Raji (cell line): Measurements from ENCODE around the gene PEPD.

Experiments
- POLR2A ChIP-seq: IDR thresholded peaks from 2 replicates; pipeline ENCODE4 v1.6.1; 2011; ENCODE audit warnings: low read depth, low read length, control low read depth; ENCODE audit not compliant: insufficient read depth

Gene PEPD

GRCh38 chr19:33427801-33428626, 93.6 kb downstream of the PEPD start:
- no peak for TF ChIP-seq POLR2A

- no peak for TF ChIP-seq POLR2A
Measured at GRCh38 chr19:33426621-33427361, 94.8 kb downstream of the PEPD start.

GRCh38 chr19:33424181-33424580, 97.4 kb downstream of the PEPD start:
- TF ChIP-seq POLR2A, result no peak

GRCh38 chr19:33422369-33423180, 99.0 kb downstream of the PEPD start:
- TF ChIP-seq POLR2A, result no peak

- no peak for TF ChIP-seq POLR2A
Measured at GRCh38 chr19:33421368-33421767, 100.2 kb downstream of the PEPD start.

DNA sequence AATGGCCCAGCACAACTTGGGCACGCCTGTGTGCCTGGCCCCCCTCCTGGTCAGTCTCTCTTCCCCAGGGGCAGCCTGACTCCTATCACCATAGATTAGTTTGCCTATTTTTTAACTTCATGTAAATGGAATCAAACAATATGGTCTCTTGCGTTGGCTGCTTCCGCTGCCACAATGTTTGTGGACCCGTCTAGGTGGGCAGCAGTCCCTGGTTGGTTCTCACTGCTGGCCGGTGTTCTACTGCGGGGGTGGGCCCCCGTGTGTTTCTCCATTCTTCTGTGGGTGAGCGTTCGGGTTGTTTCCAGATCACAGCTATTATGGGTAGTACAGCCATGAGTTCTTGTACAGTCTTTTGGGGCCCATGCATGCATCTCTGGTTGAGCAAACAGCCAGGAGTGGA, 100.8 kb downstream of the PEPD start:
- no peak for TF ChIP-seq POLR2A

- no peak for TF ChIP-seq POLR2A
Measured at GRCh38 chr19:33419788-33420130, 101.8 kb downstream of the PEPD start.

DNA sequence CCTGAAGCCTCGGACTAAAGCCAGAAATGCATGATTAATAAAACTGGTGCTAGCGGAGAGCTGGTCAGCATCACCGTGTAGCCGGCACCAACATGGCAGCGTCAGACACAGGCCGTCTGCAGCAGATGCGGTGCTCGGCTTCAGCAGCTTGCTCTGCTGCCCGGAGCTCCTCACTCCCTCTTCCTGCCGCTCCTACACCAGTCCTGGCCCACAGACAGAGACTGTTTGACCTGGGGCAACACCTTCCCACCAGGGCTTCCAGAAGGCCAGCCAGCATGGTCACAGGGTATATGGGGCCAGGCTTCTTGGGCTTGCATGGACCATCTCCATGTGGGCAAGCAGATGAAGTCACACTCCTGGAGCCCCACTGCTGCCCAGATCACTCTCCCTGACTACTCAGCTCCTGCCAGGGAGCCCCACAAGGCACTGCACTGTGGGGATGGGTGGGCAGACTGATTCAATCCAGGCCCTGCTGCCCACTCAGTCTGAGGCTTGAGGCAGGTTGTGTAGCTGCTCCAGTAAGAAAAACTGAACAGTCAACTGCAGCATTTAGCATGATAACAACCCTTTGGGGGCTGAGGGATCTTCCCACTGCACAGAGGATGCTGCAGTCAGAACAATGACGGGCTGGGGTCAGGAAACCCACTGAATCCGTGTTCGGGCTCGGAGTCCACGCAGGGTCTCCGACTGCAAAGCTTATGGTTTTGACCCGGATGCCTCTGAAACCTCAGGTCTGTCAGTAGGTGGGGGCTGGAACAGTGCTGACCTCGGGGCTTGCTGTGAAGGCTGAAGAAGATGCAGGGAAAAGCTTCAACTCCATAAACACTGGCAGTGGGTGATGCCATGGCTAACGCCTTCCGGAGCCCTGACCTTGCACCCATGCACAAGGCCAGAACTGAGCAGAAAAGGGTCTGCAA, 102.5 kb downstream of the PEPD start:
- TF ChIP-seq POLR2A, result no peak

GRCh38 chr19:33418461-33418860, 103.1 kb downstream of the PEPD start:
- no peak for TF ChIP-seq POLR2A

DNA sequence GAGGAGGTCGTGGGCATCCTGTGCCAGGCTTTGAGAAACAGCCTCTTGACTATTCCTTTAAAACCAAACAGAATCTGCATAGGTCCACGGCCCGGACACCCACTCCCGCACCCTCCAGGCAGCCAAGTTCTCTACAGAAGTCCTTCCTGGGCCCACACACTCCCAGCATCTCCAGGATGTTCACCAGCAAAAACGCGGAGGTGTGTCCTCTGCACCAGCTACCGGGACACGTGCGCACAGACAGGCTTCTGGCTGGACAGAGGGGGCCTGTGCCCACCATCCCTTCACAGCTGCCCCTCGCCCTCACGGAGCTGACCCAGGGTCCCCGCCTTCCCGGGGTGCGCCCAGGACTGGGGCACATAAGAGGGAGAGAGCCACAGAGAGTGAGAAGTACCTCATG, 103.8 kb downstream of the PEPD start:
- TF ChIP-seq POLR2A, result no peak

- no peak for TF ChIP-seq POLR2A
Measured at GRCh38 chr19:33416307-33417215, 105.0 kb downstream of the PEPD start.

GRCh38 chr19:33414667-33415605, 106.7 kb downstream of the PEPD start:
- no peak for TF ChIP-seq POLR2A
